Fibroblast of the aortic adventitia (primary cell): ENCODE results near the gene ETFB. TPM values are rescaled to one million over a fixed set of nuclear protein-coding genes. Genes with fewer than 3 reads are reported as not detected.

Experiments used
- DNase-seq: peaks from one replicate; pipeline ENCODE4 v3.0.0-alpha.2; 2010; ENCODE audit warnings: low read depth
- H3K4me3 ChIP-seq: 2 replicates; pipeline ENCODE4 v1.5.1; 2011; ENCODE audit warnings: low read depth, mild to moderate bottlenecking, control low read depth, low read length, moderate library complexity
- CTCF ChIP-seq: IDR thresholded peaks from 2 replicates; pipeline ENCODE4 v1.5.1; 2011; ENCODE audit warnings: mild to moderate bottlenecking, low read length, control low read depth, inconsistent platforms; ENCODE audit not compliant: insufficient read depth
- total RNA-seq: library from RNA; depleted of rRNA; stranded (reverse); fragments of >200 nt; gene quantifications from 2 replicates; pipeline ENCODE4 v1.2.3, GENCODE V29; 2012; ENCODE audit warnings: low replicate concordance

Gene ETFB
- total RNA-seq, 1 donor: 66.8 TPM

- no peak overlapping the region for H3K4me3 ChIP-seq
- TF ChIP-seq CTCF: no peak
- DNase-seq: no peak
Observed at GRCh38 chr19:51351266-51351990, 14.8 kb downstream of the ETFB start.

GRCh38 chr19:51347209-51347928, 18.8 kb downstream of the ETFB start:
- no peak for TF ChIP-seq CTCF
- no peak overlapping the region for H3K4me3 ChIP-seq
- DNase-seq: no peak

- DNase-seq: no peak
- H3K4me3 ChIP-seq: no peak overlapping the region
- TF ChIP-seq CTCF: no peak
Observed at GRCh38 chr19:51346742-51347141, 19.4 kb downstream of the ETFB start.

GRCh38 chr19:51345076-51345620, 21.0 kb downstream of the ETFB start:
- no peak for TF ChIP-seq CTCF
- no peak for DNase-seq
- H3K4me3 ChIP-seq: no peak overlapping the region

- DNase-seq: no peak
- no peak for TF ChIP-seq CTCF
- no peak overlapping the region for H3K4me3 ChIP-seq
Observed at GRCh38 chr19:51342631-51343569, 23.3 kb downstream of the ETFB start.

- no peak for TF ChIP-seq CTCF
- no peak for DNase-seq
- no peak within 1 kb of the TSS for H3K4me3 ChIP-seq
Observed at GRCh38 chr19:51341976-51342580, 24.1 kb downstream of the ETFB start, which contains the start of gene VSIG10L. VSIG10L (minus strand) TSS chr19:51342139; CDS start chr19:51342124, 15 bp downstream.
